Hematopoietic multipotent progenitor cell treated with erythropoietin and hydrocortisone succinate and interleukin-3 and kit ligand, for 15 days (in vitro differentiated cells): Measurements from ENCODE around the gene PAFAH1B2.

Experiments used
- DNase-seq: peaks from one replicate; pipeline ENCODE4 v3.0.0-alpha.2; 2015; ENCODE audit warnings: low spot score

Gene PAFAH1B2

DNA sequence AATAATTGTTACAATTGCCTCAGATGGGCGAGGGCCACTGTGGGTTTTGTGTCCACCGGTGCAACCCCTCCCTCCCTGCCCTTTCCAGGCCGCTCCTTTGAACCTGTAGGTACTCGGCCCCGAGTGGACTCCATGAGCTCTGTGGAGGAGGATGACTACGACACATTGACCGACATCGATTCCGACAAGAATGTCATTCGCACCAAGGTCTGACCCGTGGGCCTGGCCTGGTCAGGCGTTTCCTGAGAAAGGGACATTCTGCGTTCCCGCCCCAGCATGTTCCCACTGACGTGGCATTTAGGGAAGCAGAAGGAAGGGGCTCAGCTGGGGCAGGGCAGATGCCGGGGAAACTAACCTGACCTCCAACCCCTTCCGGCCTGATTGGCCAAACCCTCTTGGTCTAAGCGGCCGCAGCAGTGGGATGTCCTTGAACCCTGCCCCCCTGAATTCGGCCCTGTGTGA lies 44.6 kb downstream of the PAFAH1B2 start:
- DNase-seq = no peak

DNA sequence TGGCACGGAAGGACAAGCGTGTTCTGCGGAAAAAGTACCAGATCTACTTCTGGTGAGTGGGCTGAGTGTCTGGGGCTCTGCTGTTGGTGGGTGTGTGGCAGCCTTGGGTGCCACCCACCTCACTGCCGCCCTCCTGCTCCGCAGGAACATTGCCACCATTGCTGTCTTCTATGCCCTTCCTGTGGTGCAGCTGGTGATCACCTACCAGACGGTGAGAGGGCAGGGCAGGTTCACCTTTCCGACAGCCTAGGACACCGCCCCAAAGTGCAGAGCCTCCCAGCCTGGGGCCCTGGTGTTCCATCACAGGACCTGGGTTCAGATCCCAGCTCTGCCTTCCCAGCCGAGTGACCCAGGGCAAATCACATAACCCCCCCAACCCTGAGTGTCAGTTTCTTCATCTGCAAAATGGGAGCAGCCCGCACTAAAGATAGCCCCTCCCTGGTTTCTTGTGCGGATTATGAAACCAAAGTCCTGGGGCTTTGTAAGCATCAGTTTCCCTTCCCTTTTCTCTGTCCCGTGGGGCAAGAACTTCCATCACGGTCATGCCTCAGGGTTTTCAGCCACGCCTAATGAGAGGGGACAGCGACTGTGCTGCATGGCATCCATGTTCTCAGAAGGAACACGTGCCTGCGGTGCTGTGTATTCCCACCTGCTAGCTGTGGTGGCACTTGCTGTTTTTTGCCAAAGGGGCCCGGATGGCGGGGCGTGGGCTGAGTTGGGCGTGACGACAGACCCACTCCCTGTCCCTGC lies 45.3 kb downstream of the PAFAH1B2 start:
- no peak for DNase-seq

DNA sequence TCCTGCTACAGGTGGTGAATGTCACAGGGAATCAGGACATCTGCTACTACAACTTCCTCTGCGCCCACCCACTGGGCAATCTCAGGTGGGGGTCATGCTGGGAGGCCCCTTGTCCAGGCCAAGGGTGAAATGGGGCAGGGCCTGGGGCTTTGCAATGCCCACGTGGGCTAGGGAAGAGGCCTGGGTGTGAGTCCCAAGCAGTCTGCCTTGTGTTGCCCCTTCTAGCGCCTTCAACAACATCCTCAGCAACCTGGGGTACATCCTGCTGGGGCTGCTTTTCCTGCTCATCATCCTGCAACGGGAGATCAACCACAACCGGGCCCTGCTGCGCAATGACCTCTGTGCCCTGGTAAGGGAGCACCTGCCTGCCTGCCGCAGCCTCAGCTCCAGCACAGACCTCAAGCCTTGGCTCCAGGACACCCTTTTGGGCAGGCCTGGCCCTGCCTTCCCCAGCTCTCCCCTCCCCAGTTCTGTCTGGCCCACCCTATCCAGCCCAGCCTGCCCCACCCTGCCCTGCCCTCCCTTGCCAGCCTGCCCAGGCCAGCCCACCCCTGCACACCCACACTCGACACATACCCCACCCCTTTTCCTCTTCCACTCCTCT lies 46.0 kb downstream of the PAFAH1B2 start:
- no peak for DNase-seq

DNA sequence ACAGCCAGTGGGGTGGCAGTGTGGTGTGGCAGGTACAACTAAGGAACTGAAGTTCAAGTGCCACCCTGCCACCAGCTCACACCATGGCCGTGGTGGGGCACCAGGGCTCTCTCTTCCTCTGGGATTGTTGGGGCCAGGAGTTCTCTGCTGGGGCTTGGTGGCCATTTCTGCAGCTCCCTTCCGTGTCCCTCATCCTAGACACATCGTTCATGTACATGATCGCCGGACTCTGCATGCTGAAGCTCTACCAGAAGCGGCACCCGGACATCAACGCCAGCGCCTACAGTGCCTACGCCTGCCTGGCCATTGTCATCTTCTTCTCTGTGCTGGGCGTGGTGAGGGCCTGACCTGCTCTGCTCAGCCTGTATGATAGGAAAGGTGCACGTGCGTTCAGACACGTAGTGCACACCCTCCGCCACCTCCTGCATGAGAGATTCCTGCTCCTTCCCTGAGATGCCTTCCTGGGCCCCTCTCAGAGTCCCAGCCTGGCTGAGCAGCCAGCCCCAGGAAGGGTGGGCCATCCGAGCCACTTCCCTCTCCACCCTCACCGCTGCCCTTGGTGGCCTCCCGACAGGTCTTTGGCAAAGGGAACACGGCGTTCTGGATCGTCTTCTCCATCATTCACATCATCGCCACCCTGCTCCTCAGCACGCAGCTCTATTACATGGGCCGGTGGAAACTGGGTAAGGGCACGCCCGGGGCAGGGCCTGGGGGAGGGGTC lies 47.8 kb downstream of the PAFAH1B2 start:
- DNase-seq = no peak

DNA sequence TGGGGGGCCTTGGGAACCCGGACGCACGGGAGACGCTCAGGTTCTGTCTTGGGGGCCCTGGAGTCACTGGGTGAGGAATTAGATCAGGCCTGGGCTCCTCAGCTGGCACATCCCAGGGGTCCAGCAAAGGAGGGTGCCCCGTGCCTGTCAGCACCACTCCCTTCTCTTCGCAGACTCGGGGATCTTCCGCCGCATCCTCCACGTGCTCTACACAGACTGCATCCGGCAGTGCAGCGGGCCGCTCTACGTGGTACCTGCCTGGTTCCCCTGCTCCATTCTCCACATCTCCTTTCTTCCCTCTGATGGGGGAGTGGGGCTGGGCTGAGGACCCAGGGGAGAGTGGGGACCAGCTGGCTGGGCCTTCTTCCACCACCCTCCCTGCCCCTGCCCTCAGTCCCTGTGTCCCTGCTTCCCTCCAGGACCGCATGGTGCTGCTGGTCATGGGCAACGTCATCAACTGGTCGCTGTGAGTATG lies 48.4 kb downstream of the PAFAH1B2 start:
- no peak for DNase-seq

DNA sequence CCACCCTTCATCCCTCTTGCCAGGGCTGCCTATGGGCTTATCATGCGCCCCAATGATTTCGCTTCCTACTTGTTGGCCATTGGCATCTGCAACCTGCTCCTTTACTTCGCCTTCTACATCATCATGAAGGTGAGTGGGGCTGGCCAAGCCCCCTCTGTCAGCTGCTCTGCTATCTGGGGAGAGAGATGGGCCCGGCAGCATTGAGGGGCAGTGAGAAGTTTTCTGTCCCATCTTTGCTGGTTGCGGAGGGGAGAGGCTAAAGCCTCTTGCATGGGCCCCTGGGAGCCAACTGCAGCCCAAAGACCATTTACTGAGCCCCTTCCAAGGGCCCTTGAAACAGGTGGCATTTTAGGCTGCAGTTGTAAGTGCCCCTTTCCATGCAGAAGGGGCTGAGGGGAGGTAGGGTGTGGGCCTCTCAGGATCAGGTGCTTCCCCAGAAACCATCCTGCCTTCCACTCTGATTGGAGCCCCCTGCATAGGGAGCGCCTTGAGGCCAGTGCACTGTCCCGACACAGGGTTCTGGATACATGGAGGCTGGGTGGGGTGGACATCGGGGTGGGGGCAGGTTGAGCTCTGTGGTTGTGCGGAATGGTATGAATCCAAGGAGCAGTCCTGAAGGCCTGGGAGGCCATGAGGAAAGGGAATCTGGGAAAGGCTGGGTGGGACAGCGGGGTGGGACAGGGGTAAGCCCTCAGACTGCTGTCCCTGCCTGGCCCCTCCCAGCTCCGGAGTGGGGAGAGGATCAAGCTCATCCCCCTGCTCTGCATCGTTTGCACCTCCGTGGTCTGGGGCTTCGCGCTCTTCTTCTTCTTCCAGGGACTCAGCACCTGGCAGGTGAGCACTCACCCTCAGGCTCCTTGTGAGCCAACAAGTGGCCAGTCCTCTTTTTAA lies 49.3 kb downstream of the PAFAH1B2 start:
- no peak for DNase-seq

DNA sequence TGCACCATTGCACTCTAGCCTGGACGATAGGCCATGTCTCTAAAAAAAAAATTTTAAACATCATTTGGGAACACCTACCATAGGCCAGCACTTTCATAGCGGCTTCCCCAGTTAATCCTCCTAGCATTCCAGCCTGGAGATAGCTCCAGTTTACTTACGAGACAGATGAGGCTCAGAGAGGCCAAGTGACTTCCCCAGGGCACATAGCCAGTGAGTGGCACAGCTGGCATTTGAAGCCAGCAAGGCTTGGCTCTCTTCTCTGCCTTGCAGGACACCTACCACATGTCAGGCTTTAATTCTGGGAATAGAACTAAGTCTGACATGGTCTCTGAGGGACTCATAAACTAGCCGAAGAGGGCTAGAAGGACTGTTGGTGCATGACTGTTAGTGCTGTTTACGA lies 50.2 kb downstream of the PAFAH1B2 start:
- DNase-seq = no peak

DNA sequence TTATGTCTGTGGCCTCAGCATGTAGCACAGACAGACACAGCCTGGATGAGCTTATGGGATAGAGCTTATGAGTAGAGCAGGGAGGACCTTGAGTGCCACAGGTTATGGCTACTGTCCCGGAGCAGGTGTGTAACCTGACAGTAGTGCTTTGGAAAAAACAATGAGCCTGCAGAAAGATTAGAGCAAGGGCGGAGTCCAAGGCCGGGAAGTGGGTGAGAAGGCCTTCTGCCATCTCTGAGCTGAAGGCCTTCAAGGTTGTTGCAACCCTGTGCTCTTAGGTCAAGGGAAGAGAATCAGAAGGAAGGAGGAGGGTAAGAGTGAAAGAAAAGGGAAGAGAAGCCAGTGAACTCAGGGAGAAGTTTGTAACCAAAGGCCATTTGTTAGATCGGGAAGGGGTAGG lies 51.2 kb downstream of the PAFAH1B2 start:
- DNase-seq = no peak

DNA sequence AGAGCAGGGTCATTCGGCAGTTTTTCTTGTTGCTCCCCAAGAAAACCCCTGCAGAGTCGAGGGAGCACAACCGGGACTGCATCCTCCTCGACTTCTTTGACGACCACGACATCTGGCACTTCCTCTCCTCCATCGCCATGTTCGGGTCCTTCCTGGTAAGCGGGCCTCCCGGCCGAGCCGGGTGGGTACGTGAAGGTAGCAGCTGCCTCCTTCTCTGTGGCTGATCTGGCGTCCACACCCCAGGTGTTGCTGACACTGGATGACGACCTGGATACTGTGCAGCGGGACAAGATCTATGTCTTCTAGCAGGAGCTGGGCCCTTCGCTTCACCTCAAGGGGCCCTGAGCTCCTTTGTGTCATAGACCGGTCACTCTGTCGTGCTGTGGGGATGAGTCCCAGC lies 51.7 kb downstream of the PAFAH1B2 start:
- no peak for DNase-seq

DNA sequence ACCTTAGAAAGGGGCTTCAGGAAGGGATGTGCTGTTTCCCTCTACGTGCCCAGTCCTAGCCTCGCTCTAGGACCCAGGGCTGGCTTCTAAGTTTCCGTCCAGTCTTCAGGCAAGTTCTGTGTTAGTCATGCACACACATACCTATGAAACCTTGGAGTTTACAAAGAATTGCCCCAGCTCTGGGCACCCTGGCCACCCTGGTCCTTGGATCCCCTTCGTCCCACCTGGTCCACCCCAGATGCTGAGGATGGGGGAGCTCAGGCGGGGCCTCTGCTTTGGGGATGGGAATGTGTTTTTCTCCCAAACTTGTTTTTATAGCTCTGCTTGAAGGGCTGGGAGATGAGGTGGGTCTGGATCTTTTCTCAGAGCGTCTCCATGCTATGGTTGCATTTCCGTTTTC lies 52.9 kb downstream of the PAFAH1B2 start:
- no peak for DNase-seq

DNA sequence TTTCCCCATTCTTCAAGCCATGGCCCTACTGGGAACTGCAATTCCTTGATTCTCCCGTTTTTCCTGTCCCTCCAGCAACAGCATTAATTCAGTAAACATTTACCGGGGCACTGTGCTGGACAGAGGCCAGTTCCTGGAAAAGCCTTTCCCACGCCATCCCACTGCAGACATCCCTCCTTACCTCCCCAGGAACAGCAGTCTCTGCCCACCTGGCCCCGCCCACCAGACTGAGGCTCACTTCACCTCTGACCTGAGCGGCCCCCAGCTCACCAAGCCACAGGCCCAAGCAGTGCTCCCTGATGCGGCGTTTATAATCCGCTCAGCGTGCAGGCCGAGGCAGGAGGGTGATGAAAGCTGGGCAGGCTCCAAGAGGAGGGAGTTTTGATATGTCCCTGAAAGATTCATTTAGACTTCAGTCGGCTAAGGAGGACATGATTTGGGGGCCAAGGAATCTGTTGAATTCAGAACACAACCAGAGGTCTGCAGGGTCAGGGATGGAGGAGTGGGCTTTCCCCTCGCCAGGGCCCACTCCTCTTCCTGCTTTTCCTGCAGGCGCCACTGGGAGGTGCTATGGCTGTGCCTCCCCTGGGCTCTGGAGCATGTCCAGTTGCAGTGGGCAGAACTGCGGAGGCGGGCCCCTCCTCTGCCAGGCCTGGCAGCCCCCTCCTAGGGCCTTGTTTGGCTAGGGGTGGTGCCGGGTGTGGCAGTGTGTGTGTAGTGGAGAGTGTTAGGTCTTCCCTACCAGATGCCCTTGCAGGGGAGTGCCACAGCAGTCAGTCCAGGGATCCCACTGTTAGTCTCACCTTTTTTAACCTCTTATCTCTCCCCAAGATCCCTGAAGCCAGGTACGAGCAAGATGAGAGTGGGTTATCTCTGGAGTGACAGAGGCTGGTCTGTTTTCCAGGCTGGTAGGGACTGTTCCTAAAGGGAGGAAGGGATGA lies 53.7 kb downstream of the PAFAH1B2 start:
- DNase-seq = no peak

DNA sequence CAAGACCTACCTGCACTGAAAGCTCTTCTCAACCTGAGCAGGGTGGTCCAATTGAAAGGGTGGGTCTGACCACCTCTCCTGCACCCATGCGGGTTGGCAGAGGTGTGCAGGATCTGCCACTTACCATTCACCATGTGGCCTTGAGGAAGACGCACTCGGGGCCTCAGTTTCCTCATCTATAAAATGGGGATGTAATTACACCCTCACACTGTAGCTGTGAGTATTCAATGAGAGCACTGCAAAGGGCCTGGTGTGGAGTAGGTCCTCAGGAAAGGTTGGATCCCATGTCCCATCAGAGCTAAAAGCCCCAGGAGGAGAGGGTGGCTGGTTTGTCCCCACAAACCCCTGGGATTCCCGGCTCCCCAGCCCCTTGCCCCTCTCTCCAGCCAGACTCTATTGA lies 54.5 kb downstream of the PAFAH1B2 start:
- DNase-seq = no peak

DNA sequence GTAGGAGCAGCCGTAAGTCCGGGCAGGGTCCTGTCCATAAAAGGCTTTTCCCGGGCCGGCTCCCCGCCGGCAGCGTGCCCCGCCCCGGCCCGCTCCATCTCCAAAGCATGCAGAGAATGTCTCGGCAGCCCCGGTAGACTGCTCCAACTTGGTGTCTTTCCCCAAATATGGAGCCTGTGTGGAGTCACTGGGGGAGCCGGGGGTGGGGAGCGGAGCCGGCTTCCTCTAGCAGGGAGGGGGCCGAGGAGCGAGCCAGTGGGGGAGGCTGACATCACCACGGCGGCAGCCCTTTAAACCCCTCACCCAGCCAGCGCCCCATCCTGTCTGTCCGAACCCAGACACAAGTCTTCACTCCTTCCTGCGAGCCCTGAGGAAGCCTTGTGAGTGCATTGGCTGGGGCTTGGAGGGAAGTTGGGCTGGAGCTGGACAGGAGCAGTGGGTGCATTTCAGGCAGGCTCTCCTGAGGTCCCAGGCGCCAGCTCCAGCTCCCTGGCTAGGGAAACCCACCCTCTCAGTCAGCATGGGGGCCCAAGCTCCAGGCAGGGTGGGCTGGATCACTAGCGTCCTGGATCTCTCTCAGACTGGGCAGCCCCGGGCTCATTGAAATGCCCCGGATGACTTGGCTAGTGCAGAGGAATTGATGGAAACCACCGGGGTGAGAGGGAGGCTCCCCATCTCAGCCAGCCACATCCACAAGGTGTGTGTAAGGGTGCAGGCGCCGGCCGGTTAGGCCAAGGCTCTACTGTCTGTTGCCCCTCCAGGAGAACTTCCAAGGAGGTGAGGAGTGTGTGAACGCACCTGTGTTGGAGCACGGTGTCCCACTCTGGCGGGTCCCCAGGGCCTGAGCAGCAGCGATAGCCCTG lies 55.2 kb downstream of the PAFAH1B2 start, which contains the start of gene TAGLN:
TSS of gene TAGLN (plus strand) at position 318 of the 863 bp plus-strand sequence. CDS start 3,644 bp downstream, outside the sequence.
- no peak for DNase-seq

DNA sequence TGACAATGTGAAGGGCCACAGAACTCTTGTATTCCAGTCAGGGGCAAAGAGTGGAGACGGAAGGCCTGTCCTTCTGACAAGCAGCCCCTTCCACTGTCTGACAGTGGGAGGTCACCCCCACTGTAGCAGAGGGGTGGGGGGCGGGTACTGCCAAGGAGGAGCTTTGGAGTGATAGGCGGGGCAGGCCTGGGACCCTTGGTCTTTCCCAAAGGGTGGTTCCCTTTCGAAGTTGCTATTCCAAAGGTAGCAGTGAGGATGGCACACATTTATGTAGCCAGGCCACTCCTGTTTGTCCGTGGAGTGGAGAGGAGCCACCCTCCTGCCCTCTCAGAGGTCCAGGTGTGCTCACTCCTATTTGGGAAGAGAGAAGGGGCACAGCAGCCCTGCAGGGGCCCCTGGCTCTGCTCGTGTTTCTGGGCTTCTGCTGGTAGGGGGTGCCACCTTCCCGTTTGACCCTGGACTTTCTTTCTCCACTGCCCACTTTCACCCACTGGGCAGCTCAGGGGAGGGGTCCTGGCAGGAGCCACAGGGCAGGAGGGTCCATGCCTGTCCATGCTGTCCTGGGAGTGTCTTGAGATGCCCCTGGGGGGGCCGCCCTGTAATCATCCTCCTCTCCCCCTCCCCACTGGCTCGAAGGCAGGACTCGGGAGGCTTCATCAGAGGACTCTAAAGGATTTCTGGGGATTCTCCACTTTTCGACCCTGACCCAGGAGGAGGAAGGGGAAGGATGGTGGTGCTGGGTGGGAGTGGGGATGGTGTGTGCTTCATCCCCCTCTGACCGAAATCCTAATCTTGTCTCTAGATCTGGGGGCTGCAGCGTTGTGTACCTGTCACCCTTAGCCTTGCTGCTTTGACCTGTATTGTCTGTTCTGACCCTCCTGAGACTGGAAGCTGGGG lies 56.1 kb downstream of the PAFAH1B2 start:
- no peak for DNase-seq

DNA sequence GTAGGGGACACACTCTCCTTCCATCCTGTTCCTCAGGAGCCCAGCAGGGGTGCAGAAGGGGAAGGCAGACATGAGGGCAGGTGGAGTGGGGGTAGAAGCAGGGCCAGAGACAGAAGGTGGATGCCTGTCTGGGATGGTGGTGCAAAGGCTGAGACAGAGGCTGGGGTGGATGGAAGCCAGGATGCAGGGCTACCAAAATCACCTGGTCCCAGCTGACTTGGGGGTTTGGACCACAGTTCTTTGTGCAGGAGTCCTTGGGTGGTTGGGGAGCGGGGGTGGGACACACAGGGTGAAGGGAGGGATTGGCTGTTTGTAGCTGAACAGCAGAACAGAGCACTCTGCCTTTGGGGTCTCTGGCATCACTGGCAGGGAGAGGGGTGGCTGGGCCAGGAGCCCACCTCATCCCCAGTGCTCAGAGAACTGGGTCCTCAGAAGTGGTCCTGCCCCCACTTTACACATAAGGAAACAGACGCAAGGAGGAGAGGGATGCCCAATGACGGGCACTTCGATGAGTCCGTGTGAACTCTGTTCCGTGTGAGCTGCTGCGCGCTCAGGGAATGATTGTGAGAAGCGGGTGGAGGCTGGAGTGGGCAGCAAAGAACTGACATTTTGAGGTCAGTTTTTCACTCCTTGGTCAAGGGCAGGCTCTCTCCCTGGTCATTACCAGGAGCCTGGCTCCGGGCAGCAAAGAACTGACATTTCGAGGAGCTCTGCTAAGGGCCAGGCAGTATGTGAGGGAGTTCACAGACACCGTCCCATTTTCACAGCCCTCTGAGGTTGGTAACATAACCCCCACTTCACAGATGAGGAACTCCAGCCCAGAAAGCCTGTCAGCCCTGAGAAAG lies 56.9 kb downstream of the PAFAH1B2 start:
- no peak for DNase-seq

DNA sequence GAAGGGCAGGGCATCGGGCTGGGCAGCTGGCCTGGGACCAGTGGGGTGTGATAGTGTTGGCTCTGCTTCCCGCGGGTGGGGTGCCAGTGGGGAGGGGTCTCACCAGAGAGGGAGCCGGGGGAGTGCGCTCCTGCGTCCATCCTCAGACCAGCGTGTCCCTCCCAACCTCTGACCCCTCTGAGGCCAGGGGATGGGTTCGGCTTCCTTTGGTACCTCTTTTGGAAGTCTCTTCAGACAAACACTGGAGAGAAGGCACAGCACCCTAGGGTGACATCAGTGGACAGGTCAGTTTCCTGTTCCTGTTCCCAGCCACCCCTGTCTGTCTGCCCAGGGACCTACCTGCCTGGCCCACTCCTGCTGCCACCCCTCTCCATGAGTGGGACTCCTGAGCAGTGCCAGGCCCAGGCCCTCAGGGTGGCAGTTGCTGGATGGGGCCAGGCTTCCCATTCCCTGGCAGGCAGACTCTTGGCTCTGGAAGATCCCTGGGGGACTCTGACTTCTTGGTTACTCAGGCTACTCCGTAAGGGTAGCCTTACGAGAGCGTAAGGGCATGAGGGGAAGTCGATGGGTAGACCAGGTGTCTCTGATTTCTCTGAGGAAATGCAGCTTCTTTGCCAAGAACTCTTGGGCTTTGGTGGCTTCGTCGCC lies 57.7 kb downstream of the PAFAH1B2 start:
- DNase-seq = no peak

DNA sequence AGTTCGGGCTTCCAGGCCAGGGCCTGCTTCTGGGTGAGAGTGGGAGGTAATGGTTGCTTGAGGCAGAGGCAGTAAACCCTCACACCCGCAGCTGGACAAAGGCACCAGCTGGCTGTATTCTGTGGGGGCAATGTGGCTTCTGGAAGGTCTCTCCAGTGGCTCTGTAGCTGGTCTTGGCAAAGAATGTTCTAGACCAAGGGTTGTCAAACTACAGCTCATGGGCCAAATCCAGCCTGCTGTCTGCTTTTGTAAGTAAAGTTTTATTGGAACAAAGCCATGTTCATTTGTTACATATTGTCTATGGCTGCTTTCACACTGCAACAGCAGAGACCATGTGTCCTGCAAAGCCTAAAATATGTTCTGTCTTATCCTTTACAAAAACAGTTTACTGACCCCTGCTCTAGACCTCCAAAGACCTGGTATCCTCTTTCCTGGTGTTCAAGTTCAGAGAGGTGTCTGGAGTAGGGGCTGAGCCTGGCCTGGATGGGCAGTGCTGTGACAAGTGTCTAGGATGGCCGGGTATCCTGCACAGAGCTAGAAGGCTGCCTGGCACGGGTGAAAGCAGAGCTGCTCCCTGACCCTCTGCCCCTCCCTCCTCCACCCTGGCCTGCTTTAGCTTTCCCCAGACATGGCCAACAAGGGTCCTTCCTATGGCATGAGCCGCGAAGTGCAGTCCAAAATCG lies 58.4 kb downstream of the PAFAH1B2 start:
- no peak for DNase-seq
